RWPE2 (cell line): ENCODE measurements around the gene MYH16.
"Not testable (repeated sequence)": the region's sequence is repeated elsewhere in the genome, so short reads cannot be mapped to it uniquely, and the experiment has no call there.

Experiments used
- ATAC-seq: fragments of 200-7000 bp; cut with Tn5 transposase; 3 replicates; pipeline ENCODE4 v1.9.1; 2021; ENCODE audit warnings: low read depth
- DNase-seq: peaks from one replicate; pipeline ENCODE4 v3.0.0-alpha.2; 2020; ENCODE audit warnings: low spot score
- H3K27ac ChIP-seq: fragments of 450-650 bp; 2 replicates; pipeline ENCODE4 v1.5.1; 2017; ENCODE audit warnings: mild to moderate bottlenecking; ENCODE audit not compliant: poor library complexity, severe bottlenecking
- H3K27me3 ChIP-seq: fragments of 250-450 bp; sonication (Bioruptor Pico); 2 replicates; pipeline ENCODE4 v1.5.1; 2021; ENCODE audit warnings: mild to moderate bottlenecking, moderate library complexity; ENCODE audit not compliant: insufficient read depth, poor library complexity, severe bottlenecking
- H3K36me3 ChIP-seq: fragments of 250-450 bp; sonication (Bioruptor Pico); 2 replicates; pipeline ENCODE4 v1.5.1; 2020; ENCODE audit warnings: low read depth, mild to moderate bottlenecking, moderate library complexity
- H3K4me1 ChIP-seq: fragments of 250-450 bp; sonication (Bioruptor Pico); 2 replicates; pipeline ENCODE4 v1.5.1; 2021; ENCODE audit warnings: mild to moderate bottlenecking, moderate library complexity; ENCODE audit not compliant: insufficient read depth, poor library complexity, severe bottlenecking
- H3K4me3 ChIP-seq: fragments of 250-450 bp; sonication (Bioruptor Pico); 2 replicates; pipeline ENCODE4 v1.5.1; 2021; ENCODE audit warnings: mild to moderate bottlenecking, moderate library complexity; ENCODE audit not compliant: severe bottlenecking
- H3K9me3 ChIP-seq: fragments of 250-450 bp; sonication (Bioruptor Pico); 2 replicates; pipeline ENCODE4 v1.5.1; 2021; ENCODE audit warnings: mild to moderate bottlenecking, moderate library complexity; ENCODE audit not compliant: severe bottlenecking
- TF ChIP-seq, protein P1 (sequence below): fragments of 450-650 bp; IDR thresholded peaks from one replicate; pipeline ENCODE4 v1.5.1; 2017; ENCODE audit warnings: mild to moderate bottlenecking, moderate library complexity; ENCODE audit not compliant: poor library complexity, severe bottlenecking

The MYH16 gene

DNA sequence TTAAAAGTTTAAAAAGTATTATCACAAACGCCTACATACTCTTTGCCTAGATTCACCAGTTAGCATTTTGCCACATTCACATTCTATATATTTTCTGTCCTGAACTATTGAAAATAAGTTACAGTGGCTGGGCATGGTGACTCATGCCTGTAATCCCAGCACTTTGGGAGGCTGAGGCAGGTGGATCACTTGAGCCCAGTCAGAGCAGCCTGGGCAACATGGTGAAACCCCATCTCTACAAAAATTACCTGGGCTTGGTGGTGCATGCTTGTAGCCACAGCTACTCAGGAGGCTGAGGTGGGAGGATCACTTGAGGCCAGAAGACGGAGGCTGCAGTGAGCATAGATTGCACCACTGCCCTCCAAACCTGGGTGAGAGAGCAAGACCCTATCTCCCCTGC lies 58.4 kb downstream of the MYH16 start:
- H3K9me3 ChIP-seq, result no peaks in the 10 kb centered on the region
- peak; percentile 37; the same call in 1 of the 3 replicates for ATAC-seq
- no peak for DNase-seq
- peaks cover 67% of the 10 kb centered on the region for H3K36me3 ChIP-seq
- peaks cover 35% of the 10 kb centered on the region for H3K4me1 ChIP-seq
- TF ChIP-seq, protein P1, sequence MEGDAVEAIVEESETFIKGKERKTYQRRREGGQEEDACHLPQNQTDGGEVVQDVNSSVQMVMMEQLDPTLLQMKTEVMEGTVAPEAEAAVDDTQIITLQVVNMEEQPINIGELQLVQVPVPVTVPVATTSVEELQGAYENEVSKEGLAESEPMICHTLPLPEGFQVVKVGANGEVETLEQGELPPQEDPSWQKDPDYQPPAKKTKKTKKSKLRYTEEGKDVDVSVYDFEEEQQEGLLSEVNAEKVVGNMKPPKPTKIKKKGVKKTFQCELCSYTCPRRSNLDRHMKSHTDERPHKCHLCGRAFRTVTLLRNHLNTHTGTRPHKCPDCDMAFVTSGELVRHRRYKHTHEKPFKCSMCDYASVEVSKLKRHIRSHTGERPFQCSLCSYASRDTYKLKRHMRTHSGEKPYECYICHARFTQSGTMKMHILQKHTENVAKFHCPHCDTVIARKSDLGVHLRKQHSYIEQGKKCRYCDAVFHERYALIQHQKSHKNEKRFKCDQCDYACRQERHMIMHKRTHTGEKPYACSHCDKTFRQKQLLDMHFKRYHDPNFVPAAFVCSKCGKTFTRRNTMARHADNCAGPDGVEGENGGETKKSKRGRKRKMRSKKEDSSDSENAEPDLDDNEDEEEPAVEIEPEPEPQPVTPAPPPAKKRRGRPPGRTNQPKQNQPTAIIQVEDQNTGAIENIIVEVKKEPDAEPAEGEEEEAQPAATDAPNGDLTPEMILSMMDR, result no peak
- peak overlapping the region; percentile 93 for H3K27ac ChIP-seq
- no peak overlapping the region for H3K4me3 ChIP-seq
- no peaks in the 10 kb centered on the region for H3K27me3 ChIP-seq

DNA sequence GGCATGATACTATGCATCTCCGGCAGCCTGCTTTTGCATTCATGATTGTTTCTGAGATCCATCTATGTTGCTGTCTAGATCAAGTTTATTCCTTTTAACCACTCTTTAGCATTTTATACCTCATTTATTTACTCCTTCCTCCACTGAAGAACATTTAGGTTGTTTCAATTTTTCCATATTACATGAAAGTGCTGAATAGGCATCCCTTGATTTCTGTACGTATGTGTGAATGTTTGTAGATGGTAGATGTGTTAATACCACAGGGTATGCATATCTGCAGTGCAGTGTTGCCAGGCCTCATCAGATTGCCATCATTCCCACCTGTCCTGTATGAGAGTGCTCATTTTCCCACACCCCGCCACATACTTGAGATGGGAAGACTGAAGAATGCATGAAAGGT lies 67.0 kb downstream of the MYH16 start:
- no peaks in the 10 kb centered on the region for H3K4me1 ChIP-seq
- H3K9me3 ChIP-seq, result no peaks in the 10 kb centered on the region
- no peak overlapping the region for H3K27ac ChIP-seq
- no peak for ATAC-seq
- TF ChIP-seq, protein P1, result no peak
- peaks cover 99% of the 10 kb centered on the region for H3K36me3 ChIP-seq
- DNase-seq, result no peak
- H3K4me3 ChIP-seq, result no peak overlapping the region
- H3K27me3 ChIP-seq, result no peaks in the 10 kb centered on the region

DNA sequence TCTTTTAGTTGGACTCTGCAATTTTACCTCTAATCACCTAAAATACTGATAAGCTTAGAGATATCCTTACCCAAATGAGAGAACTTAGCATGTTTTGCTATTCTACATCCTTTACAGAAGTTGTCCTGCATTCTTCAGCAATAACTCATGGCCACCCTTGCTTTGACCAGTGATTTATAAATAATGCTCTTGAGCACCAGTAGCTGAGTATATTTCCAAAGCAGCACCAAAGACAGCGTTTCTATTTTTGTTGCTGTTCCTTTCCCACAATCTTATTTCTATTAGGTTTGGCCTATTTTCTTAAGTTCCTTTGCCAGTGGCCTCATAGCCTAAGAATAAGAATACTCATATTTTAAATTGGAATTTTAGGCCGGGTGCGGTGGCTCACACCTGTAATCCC lies 68.0 kb downstream of the MYH16 start:
- Histone ChIP-seq H3K4me3 (no peak overlapping the region), H3K27ac (no peak overlapping the region), H3K27me3 (no peaks in the 10 kb centered on the region), H3K4me1 (no peaks in the 10 kb centered on the region), H3K9me3 (no peaks in the 10 kb centered on the region), H3K36me3 (peaks cover 99% of the 10 kb centered on the region)
- DNase-seq (no peak), ATAC-seq (no peak)
- TF ChIP-seq, protein P1, result no peak

DNA sequence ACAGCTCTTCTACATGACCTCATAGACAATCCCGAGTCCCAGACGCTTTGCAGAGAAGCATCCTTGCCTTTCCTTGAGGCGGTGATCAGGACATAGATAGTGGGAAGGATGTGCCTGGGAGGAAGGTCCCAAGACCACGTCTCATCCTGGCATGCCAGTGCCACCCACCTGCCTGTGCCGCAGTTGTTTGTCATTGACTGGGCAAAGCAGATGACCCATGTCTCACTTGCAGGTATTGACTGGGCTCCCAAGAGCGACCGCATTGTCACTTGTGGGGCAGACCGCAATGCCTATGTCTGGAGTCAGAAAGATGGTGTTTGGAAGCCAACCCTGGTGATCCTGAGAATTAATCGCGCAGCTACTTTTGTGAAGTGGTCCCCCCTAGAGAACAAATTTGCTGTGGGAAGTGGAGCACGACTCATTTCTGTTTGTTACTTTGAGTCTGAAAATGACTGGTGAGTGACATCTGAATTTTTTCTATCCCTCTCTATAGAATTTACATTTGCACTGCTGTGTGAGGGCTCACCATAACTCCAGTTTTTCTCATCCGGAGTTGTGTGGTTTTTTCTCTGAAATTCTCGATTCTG lies 71.5 kb downstream of the MYH16 start:
- Histone ChIP-seq H3K36me3 (peaks cover 100% of the 10 kb centered on the region), H3K4me1 (no peaks in the 10 kb centered on the region), H3K27me3 (no peaks in the 10 kb centered on the region), H3K9me3 (no peaks in the 10 kb centered on the region), H3K27ac (no peak overlapping the region), H3K4me3 (no peak overlapping the region)
- TF ChIP-seq, protein P1, result no peak
- DNase-seq (no peak), ATAC-seq (no peak)

DNA sequence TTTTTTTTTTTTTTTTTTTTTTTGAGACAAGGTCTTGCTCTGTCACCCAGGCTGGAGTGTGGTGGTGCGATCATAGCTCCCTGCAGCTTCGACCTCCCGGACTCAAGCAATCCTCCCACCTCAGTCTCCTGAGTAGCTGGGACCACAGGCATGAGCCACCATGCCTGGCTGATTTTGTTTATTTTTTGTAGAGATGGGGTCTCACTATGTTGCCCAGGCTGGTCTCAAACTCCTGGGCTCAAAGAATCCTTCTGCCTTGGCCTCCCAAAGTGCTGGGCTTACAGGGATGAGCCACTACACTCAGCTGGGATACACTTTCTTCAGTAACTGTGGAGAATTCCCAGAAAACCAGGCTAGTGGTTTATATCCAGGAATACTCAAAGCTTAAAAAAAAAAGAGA lies 78.0 kb downstream of the MYH16 start:
- not testable (repeated sequence) for H3K9me3 ChIP-seq, H3K4me3 ChIP-seq, H3K27me3 ChIP-seq, H3K27ac ChIP-seq, ATAC-seq, DNase-seq, H3K4me1 ChIP-seq
- peaks cover 99% of the 10 kb centered on the region for H3K36me3 ChIP-seq
